IPS-NIHi7 (cell line): ENCODE measurements around the gene HDAC9.
"Not testable (repeated sequence)": the region's sequence is repeated elsewhere in the genome, so short reads cannot be mapped to it uniquely, and the experiment has no call there.

Experiments used
- DNase-seq: peaks from one replicate; pipeline ENCODE4 v3.0.0; 2012; ENCODE audit warnings: mixed read lengths; ENCODE audit errors: extremely low spot score

The HDAC9 gene

DNA sequence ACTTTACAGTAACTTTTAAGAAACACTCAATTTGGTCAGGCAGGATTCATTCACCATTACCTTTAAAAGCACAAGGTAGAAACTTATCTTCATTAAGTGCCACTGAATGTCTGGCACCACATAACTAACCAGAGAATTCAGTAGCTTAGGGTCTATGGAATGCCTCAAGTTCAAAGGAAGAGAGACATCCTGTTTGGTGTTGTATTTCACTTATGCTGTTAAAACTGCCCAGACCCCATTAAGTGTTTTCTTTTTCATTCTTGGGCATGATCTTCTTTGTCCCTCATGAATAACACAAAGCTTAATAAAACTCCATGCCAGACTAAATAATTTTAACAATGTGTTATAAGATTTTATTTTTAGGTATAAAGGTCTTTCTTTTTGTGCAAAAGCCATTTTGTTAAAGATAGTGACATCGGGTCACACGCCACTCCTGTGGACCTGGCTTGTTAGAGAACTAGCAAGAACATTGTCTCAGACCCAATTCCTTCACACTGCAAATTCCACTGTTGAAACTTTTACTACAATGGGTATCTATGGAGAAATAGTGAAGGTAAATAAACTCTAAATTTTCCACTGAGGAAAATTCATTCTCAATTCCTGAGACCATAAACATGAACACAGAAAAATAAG, 400.9 kb downstream of the HDAC9 start:
- no peak for DNase-seq

DNA sequence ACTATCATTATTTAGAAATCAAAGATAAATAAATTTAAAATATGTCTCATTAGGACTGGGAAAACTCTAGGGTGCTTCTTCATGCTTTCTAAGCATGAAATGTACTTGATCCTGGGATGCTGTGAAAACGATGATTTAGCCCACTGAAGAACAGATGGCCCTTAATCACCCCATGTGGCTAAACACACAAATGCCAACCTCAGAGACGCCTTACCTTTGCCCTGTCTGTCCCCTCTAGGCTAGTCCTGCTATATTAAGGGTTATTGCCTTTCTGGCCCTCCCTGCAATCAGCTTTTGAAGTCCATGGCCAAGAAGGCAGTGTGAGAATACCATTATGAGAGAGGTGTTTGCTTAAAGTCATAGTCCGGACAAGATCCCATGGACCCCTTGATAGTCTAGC, 404.7 kb downstream of the HDAC9 start:
- no peak for DNase-seq

DNA sequence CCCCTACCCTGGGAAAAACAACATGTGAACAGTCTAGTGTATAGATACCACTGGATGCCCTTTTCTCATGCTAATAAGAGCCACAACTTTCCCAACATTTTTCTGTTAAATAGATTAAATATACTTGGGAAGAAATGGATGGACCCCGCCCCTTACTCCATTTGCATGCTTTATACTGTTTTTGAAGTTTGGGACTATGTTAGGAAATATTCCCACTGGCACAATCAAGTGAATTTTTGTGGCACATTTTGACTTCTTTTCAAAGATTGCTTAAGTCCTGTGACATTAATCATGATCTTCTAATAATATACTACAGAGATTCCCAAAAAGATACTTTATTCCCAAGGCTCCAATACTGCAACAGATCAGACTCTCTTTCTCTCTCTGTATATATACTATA, 405.3 kb downstream of the HDAC9 start:
- no peak for DNase-seq

DNA sequence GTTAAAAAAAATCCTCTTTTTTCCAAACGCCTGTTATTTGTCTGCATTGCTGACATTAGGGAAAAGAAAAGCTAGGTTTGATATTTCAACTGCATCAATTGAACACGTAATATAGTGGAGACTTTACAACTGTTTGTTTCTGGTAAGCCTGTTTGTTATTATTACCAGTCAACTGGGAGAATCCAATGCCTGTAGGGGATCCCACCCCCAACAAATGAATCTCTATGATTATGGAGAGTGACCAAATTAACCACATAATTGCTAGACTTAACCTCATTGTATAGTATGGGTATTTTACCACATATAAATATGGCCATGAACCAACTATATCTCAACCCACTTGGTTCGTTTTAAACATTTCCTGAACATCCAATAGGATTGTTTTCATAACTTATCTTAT, 405.8 kb downstream of the HDAC9 start:
- DNase-seq: no peak

DNA sequence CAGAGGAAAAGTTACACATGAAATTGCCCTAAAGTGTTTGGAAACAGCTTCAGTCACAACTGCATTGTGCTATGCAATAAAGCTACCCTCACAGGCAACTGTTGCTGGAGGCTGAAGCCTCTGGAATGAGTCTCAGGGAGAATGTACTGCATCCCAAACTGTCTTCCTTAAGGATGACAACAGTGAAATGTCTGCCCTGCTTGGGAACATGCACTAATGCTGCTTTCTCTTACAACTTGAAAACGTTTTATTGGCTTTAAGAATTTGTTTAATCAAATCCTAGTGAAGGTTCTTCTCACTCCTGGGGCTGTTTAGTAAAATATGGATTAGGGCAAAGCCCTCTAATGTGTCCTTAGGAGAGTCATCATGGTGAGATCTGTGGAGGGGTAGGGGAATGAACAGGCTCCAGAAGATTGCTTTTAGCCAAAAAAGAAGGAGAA, 406.5 kb downstream of the HDAC9 start:
- no peak for DNase-seq

DNA sequence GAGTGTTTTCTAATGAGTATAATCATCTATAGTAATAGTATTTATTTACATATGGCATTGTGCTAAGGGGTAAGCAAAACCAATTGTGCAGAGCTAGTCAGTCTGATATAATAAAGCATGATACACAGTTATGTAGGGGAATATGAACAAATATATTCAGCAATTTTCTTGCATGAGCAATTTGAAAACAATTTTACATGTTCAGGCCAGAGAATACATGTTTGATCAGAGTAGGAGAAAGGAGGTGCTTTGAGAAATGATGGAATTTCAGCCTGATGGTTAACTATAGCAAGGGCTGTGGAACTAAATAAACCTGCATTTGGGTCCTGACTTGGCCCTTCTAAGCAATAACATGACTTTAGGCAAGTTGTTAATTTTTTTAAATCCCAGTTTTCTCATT, 407.3 kb downstream of the HDAC9 start:
- DNase-seq: no peak

DNA sequence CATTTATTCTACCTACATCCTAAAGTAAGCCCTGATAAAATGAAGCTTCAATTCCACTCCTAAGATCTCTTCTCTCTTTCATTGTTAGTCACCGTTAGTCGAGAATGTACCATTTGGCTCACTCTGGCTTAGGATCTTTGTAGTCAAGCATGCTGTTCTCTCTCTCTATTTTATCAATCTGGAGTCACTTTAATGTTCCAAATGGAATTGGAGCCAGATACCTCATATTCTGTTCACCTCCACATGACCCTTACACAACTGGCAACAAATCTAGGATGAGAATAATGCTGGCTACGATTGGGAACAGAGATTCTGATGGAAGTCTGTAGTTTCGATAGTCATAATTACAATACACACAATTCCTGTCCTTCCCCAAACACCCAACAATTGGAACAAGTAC, 408.1 kb downstream of the HDAC9 start:
- DNase-seq: no peak

DNA sequence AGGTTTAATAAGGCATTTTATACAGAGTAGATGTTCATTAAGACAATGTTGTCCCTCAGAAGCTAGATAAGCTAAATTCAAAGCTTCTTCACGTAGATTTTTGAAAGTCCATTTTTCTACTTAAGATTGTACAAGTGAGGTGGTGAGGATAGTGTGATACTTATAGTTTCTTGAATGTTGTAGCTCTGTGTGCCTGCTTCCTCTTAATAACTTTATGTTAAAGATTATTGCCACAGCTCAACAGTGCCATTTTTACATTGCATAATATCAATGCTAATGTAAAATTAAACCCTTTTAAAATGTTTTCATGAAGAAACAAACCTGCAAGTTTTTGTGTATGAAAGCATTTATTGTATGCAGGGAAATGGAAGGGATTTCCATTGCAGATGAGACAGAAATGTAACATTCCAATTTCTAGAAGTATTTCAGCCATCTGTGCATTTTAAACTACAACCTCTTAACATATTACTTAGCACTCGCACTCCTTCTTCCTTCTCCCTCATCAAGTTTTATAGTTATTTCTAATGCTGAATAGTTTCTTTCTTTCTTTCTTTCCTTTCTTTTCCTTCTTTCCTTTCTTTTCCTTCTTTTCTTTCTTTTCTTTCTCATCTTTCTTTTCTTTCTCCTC, 409.9 kb downstream of the HDAC9 start:
- DNase-seq: no peak

DNA sequence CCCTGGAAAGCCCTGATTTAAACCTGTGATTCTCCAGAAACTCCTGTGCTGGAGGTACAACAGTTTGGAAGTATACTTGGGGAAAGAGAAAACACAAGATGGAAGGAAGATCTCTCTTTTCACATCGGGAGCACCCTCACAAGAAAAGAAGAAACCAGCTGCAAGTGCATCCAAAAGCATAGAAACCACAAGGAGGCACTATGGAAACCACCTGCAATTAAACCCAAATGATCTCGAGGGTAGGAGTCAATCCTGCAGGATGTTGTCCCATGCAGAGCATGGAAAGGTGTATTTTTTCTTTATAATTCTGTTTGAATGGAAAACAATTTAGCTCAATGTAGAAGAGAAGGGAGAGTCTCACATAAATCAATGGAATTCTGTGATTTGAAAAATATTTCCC, 411.4 kb downstream of the HDAC9 start:
- peak; percentile 26 for DNase-seq

DNA sequence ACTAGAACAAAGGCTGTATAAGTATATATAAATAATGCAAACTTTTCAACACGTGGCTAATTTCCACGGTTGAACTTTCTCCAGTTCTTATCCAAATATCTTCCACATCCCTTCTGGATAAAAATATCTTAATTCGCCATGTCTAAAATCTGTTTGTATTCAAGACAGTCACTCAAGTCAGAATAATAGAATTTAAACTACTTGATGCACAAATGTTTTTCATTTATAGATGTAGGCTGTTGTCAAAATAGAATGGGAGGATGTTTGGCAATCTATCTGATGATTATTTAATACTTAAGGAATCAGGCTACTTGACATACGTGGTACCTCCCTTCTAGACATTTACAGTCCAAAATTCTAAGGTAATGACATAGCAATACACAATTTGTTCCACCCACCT, 417.6 kb downstream of the HDAC9 start:
- no peak for DNase-seq

DNA sequence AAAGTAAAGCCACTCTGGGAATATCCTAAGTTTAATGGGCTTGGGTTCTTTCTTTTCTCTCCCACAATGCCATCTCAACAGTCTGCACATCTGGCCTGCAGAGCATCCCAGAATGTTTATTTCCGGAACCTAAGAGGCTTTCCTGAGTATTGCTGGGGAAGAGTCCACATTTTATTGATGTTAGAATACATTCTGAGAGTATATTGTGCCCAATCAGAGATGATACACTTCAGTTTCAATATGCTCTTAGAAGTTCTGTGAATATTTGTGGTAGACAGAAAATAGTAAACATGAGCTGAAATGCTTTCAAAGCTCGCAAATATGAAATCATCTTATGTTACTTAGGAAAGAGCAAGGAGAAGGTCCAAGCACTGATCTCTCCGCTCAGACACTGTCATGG, 421.3 kb downstream of the HDAC9 start:
- no peak for DNase-seq

DNA sequence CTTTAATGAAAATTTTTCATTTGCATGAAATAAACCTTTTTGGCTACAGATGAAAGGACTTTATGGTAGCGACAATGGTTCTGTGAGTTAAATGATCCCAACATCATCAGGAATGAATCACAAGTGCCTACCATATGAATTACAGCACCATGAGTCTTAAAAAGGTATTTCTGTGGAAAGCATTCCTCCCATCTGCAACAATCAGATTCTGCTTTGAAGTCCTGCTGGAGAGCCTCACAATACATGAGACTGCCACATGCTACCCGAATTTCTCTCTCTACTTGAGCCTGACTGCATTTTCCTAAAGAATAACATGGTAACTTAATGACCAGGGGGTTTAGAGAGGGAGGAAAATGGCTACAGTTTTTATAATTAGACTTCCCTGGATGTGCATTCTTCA, 431.6 kb downstream of the HDAC9 start:
- DNase-seq: no peak

DNA sequence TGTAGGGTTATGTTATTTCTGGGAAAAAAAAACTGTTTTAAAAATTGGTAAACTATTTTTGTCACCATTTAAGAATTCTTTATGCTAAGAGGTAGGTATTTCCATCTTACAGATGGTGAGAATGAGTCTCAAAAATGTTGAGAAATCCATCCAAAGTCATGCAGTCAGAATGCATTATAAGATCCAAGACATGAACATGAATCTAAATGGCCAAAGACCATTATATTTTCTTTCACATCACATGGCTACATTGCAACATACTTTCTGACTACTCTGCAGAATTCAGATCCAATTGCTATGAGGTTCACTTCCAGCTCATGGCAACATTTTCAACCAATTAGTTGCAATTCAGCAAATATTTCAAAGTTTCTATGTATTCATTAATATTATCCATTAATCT, 440.7 kb downstream of the HDAC9 start:
- no peak for DNase-seq

DNA sequence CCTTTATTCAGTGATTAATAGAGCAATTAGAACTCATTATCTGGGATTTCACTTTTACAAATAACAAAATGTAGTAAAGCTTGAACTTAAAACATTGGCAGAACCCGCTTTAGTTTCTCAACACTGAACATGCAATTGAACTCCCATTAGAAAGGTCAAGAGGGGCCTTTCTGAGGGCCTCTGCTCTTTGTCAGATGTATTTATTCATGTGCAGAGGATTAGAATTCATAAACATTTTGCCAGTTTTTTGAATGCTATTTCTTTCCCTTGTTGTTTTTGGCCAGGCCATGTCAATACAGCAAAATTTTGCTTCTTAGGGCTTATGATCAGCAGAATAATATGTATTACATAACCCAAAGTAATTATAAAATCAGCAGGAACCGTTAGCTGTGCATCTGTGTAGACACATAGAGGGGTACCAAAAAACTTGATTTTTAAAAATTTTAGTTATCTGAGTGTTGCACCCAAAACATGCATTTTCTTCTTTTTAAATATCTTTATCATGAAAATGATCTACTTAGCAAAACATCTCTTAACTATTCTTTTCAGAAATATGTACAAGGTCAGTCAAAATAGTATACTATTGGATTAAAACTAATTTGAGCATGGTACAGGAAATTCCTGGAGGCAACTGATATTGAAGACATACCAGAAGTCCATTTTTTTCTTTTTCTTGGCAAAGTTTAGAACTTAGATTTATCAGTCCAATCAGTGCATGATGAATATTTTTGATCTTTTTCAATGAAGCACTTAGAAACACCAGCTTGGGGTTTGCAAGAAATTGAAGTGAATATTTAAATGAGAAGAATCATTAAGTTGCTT, 444.4 kb downstream of the HDAC9 start:
- no peak for DNase-seq

DNA sequence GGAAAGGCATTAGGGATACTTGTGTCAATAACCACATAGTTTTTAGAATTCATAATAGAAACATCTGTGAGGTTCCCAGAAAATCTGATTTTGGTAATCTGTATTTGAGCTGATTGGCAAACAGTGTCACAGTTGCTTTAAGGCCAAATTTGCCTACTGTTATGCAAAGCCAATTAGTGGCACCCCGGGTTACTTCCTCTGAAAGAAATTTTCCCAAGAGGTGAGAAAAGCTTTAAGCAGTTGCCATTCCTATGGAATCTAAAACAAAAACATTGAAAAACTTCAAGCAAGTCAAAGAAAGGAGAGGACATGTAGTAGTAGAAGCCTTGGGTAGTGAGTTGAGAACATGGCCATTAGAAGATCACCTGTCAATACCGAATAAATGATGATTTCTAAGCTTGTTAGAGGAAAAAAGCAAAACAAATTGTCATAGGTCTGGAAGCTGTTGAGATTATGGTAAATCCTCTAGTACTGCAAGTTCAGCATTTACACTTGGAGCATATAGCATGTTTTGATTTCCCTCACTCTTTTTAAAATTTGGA, 445.1 kb downstream of the HDAC9 start:
- peak; percentile 17 for DNase-seq

DNA sequence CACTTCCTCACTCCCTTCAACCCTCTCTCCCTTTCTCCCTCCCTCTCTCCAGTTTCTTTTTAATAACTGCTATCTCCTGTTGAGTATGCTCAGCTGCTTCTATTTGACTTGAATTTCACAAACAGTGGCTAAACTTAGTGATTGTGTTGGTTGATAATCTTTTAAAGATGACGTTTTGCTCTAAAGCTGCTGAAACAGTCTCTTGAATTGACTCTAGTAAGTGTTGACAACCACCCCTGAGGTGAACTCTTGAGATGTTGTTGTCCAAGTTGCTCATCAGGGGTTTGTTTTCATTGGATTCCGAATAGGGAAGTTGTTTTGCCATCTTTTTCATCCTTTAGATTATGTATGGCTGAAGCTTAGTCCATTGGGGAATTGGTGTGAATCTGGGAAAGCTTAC, 445.7 kb downstream of the HDAC9 start:
- no peak for DNase-seq

DNA sequence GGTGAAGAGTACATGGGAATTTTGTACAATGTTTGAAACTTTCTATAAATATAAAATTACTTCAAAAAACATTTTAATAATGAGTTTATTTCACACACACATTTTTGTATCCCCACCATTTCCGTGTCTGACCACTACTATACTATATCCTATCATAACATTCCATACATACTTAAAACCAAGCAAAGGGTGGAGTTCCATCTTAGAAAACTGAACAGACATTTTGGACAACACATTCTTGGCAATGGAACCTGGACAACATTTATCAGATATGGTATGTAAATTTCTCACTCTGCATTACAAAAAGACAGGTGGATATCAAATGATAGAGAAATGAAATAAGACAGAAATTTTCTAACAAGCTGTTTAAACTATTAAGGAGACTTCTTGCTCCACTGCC, 453.0 kb downstream of the HDAC9 start:
- no peak for DNase-seq

DNA sequence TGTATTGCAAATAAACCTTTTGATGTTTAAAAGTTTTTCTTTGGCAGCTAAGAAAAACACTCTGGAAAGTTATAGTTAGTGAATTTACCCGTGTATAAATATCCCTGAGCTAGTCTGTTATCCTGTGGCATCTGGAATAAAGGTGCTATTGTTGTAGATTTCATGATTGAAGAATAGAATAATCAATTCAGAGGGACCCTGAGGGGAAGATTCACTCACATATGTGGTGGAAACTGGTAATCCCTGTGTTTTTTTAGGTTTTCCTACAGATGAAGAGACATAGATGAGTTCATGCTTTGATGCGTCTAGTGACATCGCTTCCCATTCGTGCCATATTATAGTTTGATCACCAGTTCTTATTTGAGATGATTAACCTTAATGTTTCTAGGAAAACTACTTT, 457.3 kb downstream of the HDAC9 start:
- DNase-seq: no peak

DNA sequence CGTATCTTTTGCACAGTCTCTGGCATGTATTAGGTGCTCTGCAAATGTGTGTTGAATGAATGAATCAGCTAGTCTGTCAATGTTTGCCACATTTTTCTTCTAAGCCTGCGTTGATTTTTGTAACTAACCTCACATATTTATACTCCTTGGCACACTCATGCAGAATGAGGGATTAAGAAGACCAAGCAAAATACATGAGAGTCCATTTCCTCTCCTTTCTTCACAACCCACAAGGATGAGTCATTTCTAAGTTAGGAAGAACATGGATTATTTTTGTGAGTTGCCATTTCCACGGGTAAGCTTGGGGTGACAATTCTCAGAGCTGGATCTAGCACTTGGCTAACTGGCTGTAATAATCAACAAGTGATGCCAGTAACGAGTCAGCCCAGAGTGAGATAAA, 463.1 kb downstream of the HDAC9 start:
- DNase-seq: no peak

DNA sequence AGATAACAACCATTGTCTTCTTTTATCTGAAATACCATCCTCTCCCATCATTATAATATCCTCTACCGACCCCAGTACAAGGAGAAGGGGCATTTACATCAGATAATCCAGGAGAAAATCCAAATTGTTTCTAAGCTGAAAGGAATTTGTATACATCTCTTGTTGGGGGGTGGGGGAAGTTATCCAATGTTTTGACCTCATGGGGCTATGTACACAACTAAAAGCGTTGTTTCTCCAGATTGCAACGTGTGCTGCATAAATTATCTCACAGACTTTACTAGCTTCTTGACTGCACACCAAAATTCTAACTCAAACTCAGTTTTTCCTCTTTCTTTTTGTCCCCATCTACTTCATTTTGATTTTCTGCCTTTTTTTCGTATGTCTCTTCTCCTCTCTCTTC, 465.2 kb downstream of the HDAC9 start:
- no peak for DNase-seq

DNA sequence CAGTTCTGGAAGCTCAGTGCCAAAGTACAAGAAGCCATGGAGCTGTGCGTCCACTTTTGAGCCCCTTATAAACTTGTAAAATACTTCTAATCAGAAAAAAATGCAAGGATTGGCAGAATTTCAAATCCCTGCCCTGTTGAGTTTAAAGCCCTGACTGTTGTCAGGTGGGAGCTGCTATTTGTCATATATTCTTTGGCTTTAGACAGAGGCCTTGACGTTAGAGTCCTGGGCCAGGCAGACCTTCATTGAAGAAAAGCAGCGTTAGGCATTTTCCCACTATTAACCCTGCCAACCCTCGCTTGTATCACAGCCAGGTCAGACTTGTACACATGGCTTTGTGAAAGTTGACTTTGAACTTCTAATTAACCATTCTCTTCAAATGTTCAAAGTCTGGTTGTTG, 466.5 kb downstream of the HDAC9 start:
- no peak for DNase-seq

DNA sequence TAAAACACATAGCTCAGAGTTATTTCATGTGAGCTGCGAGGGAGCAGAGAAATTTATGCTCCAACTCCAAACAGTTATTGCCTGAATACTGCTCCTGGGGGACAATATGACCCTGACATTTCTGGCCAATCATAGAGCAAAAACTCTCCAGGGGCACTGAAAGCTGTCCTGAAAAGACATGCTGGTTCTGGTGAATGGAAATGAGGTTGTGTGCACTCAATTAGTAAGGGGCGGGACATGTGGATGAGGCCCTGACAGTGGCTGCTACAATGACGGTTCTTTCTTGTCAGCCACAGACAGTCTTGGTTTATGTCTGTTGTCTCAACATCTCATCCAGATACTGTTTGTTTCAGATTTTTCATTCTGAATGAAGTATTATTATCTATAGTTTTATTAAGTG, 470.1 kb downstream of the HDAC9 start:
- no peak for DNase-seq

DNA sequence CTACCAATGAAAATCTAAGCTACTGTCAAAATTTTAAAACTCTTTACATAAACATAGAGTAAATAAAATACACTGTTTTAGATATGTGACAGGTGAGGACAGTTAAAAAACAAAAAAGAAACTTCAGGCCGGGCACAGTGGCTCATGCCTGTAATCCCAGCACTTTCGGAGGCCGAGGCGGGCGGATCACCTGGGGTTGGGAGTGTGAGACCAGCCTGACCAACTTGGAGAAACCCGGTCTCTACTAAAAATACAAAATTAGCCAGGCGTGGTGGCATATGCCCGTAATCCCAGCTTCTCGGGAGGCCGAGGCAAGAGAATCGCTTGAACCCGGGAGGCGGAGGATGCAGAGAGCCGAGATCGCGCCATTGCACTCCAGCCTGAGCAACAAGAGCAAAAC, 472.2 kb downstream of the HDAC9 start:
- DNase-seq: not testable (repeated sequence)
